Keratinocyte (primary cell): ENCODE data around the gene AUP1. TPM values are rescaled to one million over a fixed set of nuclear protein-coding genes. Genes with fewer than 3 reads are reported as not detected.

Source experiments
- DNase-seq: peaks from one replicate; pipeline ENCODE4 v3.0.0-alpha.2; 2011; ENCODE audit warnings: low read depth, missing footprints, low spot score
- FAIRE-seq: peaks from 2 replicates; lab custom pipeline; 2011; peaks lifted over from hg19 to GRCh38; lab: Jason Lieb, UNC
- H2AFZ ChIP-seq: 2 replicates; pipeline ENCODE4 v1.6.0; 2012; ENCODE audit warnings: low read length, control low read depth, inconsistent platforms; ENCODE audit not compliant: control insufficient read depth
- H3K27ac ChIP-seq: 2 replicates; pipeline ENCODE4 v1.5.1; 2011; ENCODE audit warnings: low read length; ENCODE audit not compliant: control insufficient read depth, insufficient read depth
- H3K27me3 ChIP-seq: 3 replicates; pipeline ENCODE4 v1.6.0; 2011; ENCODE audit warnings: low read length; ENCODE audit not compliant: control insufficient read depth, insufficient read depth; ENCODE audit errors: extremely low read depth
- H3K36me3 ChIP-seq, 2 experiments: 2 replicates in 1 of 2; 3 replicates in 1 of 2; pipeline ENCODE4 v1.5.1; 2011; ENCODE audit warnings: low read length in 2 of 2, mild to moderate bottlenecking in 1 of 2; ENCODE audit not compliant: control insufficient read depth in 2 of 2, insufficient read depth in 2 of 2; ENCODE audit errors: extremely low read depth in 1 of 2
- H3K4me1 ChIP-seq: 3 replicates; pipeline ENCODE4 v1.5.1; 2011; ENCODE audit warnings: low read length; ENCODE audit not compliant: control insufficient read depth, insufficient read depth; ENCODE audit errors: extremely low read depth
- H3K4me2 ChIP-seq: 3 replicates; pipeline ENCODE4 v1.6.0; 2011; ENCODE audit warnings: low read depth, low read length; ENCODE audit not compliant: control insufficient read depth, insufficient read depth; ENCODE audit errors: extremely low read depth
- H3K4me3 ChIP-seq, 3 experiments: fragments of 200-600 bp in 1 of 3; sonication (generic) in 1 of 3; 2 replicates in 2 of 3; 3 replicates in 1 of 3; pipeline ENCODE4 v1.5.1; 2011 to 2016; ENCODE audit warnings: low read length in 3 of 3, mild to moderate bottlenecking in 3 of 3, control low read depth in 2 of 3, inconsistent platforms in 1 of 3, low read depth in 1 of 3, mixed read lengths in 1 of 3, mixed run types in 1 of 3, moderate library complexity in 1 of 3; ENCODE audit not compliant: control insufficient read depth in 2 of 3, insufficient read depth in 2 of 3; ENCODE audit errors: extremely low read depth in 1 of 3
- H3K79me2 ChIP-seq: 2 replicates; pipeline ENCODE4 v1.6.0; 2012; ENCODE audit warnings: low read length; ENCODE audit not compliant: control insufficient read depth, insufficient read depth
- H3K9ac ChIP-seq: 3 replicates; pipeline ENCODE4 v1.6.0; 2011; ENCODE audit warnings: low read length; ENCODE audit not compliant: control insufficient read depth, insufficient read depth; ENCODE audit errors: extremely low read depth
- H3K9me1 ChIP-seq: 3 replicates; pipeline ENCODE4 v1.6.0; 2011; ENCODE audit warnings: low read length; ENCODE audit not compliant: control insufficient read depth, insufficient read depth; ENCODE audit errors: extremely low read depth
- H3K9me3 ChIP-seq: 2 replicates; pipeline ENCODE4 v1.5.1; 2012; ENCODE audit warnings: low read depth, low read length; ENCODE audit not compliant: control insufficient read depth
- H4K20me1 ChIP-seq: 3 replicates; pipeline ENCODE4 v1.6.0; 2011; ENCODE audit warnings: low read length; ENCODE audit not compliant: control insufficient read depth, insufficient read depth; ENCODE audit errors: extremely low read depth
- EZH2 ChIP-seq: IDR thresholded peaks from one replicate; pipeline ENCODE4 v1.6.1; 2012; ENCODE audit warnings: inconsistent platforms, mild to moderate bottlenecking, low read length, moderate library complexity
- dilution Hi-C: fragments of 300-500 bp; cut with MboI; formaldehyde crosslinking; loops from one replicate; pipeline ENCODE4 v1.7.0; 2020; ENCODE audit warnings: low sequenced_read_pairs; ENCODE audit not compliant: extremely low pct_ligation_motif_present
- polyA plus RNA-seq, 5 experiments: library from polyadenylated mRNA; depleted of rRNA in 3 of 5; stranded (reverse) in 3 of 5; stranded (forward) in 1 of 5; unstranded in 1 of 5; fragments of >200 nt; gene quantifications; 1 replicate in 1 of 5; 2 replicates in 3 of 5; 3 replicates in 1 of 5; pipeline versions ENCODE4 v1.2.1 to v1.2.3, GENCODE V29; 2011 to 2012; ENCODE audit warnings: missing spikeins in 2 of 5, low read depth in 1 of 5, low replicate concordance in 1 of 5
- TF ChIP-seq, protein P1 (sequence below), 3 experiments: IDR thresholded peaks in 1 of 3; conservative IDR thresholded peaks in 1 of 3; optimal IDR thresholded peaks in 1 of 3; 2 replicates in 2 of 3; 3 replicates in 1 of 3; pipeline versions ENCODE3 to v1.5.1; 2011; ENCODE audit warnings: low read length in 3 of 3, mild to moderate bottlenecking in 3 of 3, moderate library complexity in 2 of 3, control low read depth in 1 of 3, inconsistent platforms in 1 of 3; ENCODE audit not compliant: insufficient read depth in 2 of 3; ENCODE audit errors: extremely low read depth in 1 of 3

AUP1 gene
- polyA plus RNA-seq, 1 donor (not counting 4 experiments of a cell fraction or from before 2014, with no cell fraction given), result 94.9 TPM

DNA sequence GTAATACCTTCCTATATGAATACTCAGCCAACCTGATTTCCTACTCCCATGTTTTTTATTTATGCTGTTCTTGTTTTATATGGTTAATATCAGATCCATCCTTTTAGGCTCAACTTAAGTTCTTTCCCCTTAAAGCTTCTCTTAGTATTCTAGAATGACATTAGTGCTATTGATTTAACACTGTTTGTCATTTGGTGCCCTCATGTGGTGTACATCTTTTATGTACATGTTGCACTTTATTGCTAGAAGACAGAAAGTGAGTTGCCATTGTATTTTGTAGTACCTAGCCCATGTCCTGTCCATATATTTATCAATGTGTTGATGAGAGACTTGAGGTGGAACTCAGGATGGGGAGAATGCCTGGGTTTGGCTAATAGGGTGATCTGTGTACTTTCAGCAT is 2.7 kb upstream of the AUP1 start:
- Histone ChIP-seq H3K9me3 (no peaks in the 10 kb centered on the region), H3K4me3 (no peak overlapping the region), H3K4me2 (no peak overlapping the region), H2AFZ (no peak overlapping the region), H3K27me3 (no peaks in the 10 kb centered on the region), H3K36me3 (peaks cover 17 to 18% of the 10 kb centered on the region in 2 experiments), H3K27ac (no peak overlapping the region), H3K4me1 (peaks cover 25% of the 10 kb centered on the region), H3K9ac (no peak overlapping the region), H4K20me1 (no peaks in the 10 kb centered on the region), H3K79me2 (peaks cover 31% of the 10 kb centered on the region), H3K9me1 (no peaks in the 10 kb centered on the region)
- no peak for DNase-seq
- no peak for TF ChIP-seq EZH2
- TF ChIP-seq, protein P1, sequence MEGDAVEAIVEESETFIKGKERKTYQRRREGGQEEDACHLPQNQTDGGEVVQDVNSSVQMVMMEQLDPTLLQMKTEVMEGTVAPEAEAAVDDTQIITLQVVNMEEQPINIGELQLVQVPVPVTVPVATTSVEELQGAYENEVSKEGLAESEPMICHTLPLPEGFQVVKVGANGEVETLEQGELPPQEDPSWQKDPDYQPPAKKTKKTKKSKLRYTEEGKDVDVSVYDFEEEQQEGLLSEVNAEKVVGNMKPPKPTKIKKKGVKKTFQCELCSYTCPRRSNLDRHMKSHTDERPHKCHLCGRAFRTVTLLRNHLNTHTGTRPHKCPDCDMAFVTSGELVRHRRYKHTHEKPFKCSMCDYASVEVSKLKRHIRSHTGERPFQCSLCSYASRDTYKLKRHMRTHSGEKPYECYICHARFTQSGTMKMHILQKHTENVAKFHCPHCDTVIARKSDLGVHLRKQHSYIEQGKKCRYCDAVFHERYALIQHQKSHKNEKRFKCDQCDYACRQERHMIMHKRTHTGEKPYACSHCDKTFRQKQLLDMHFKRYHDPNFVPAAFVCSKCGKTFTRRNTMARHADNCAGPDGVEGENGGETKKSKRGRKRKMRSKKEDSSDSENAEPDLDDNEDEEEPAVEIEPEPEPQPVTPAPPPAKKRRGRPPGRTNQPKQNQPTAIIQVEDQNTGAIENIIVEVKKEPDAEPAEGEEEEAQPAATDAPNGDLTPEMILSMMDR (optimal IDR thresholded peaks at IDR 0.05 in 1 of 3, IDR thresholded peaks at IDR 0.05 in 1 of 3, conservative IDR thresholded peaks at IDR 0.05 in 1 of 3; ENCODE audit: extremely low read depth in 1 of 3, insufficient read depth in 2 of 3, low read length in 3 of 3), result peak in 2 of 3 experiments; percentile 22 to 46
- FAIRE-seq, result no peak
- dilution Hi-C loops, result no loop called here

DNA sequence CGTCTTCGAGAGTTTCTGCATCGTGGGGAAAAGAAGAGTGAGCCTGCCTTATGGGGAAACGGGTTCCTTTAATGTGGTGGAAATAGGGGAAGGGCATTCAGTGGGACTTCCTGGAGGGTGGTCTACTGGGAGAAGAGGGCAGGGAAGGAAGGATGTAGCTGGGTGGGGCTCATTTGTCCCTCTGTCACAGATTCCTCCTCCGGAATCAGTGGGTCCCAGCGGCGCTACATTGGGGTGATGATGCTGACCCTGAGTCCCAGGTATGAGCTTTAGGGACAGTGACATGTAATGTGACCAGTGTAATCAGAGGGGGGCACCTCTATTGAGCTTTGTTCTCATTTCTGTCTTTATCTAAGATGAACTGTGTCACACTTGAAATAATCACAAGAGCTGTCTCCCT is 2.2 kb upstream of the AUP1 start:
- peaks cover 21% of the 10 kb centered on the region for H3K4me1 ChIP-seq
- H2AFZ ChIP-seq, result no peak overlapping the region
- no peaks in the 10 kb centered on the region for H4K20me1 ChIP-seq
- no peak overlapping the region for H3K4me2 ChIP-seq
- no peak for DNase-seq
- dilution Hi-C loops, result no loop called here
- TF ChIP-seq, protein P1 (optimal IDR thresholded peaks at IDR 0.05 in 1 of 3, IDR thresholded peaks at IDR 0.05 in 1 of 3, conservative IDR thresholded peaks at IDR 0.05 in 1 of 3; ENCODE audit: extremely low read depth in 1 of 3, insufficient read depth in 2 of 3, low read length in 3 of 3), result no peak
- TF ChIP-seq EZH2, result no peak
- peaks cover 22 to 23% of the 10 kb centered on the region in 2 experiments for H3K36me3 ChIP-seq
- H3K79me2 ChIP-seq, result peaks cover 36% of the 10 kb centered on the region
- H3K9me1 ChIP-seq, result no peaks in the 10 kb centered on the region
- H3K9me3 ChIP-seq, result no peaks in the 10 kb centered on the region
- no peak for FAIRE-seq
- H3K27ac ChIP-seq, result no peak overlapping the region
- H3K27me3 ChIP-seq, result no peaks in the 10 kb centered on the region
- no peak overlapping the region for H3K4me3 ChIP-seq
- no peak overlapping the region for H3K9ac ChIP-seq
